Smooth muscle cell (in vitro differentiated cells): Measurements from ENCODE around the gene BLMH. TPM values are rescaled to one million over a fixed set of nuclear protein-coding genes. Genes with fewer than 3 reads are reported as not detected.

Experiments used
- DNase-seq: peaks from one replicate; lab custom pipeline; 2025; ENCODE audit not compliant: unreplicated experiment; lab: John Stamatoyannopoulos, UW
- H2AFZ ChIP-seq: fragments of 200-600 bp; sonication (generic); 2 replicates; pipeline ENCODE4 v1.6.0; 2016; ENCODE audit warnings: antibody characterized with exemption, low read depth, mild to moderate bottlenecking
- H3F3A ChIP-seq: fragments of 200-600 bp; sonication (generic); 2 replicates; pipeline ENCODE4 v1.6.0; 2017; ENCODE audit warnings: antibody characterized with exemption, low read depth
- H3K27ac ChIP-seq: fragments of 200-600 bp; sonication (generic); 2 replicates; pipeline ENCODE4 v1.5.1; 2016; ENCODE audit warnings: low read depth, mild to moderate bottlenecking
- H3K27me3 ChIP-seq: fragments of 200-600 bp; sonication (generic); 2 replicates; pipeline ENCODE4 v1.6.1; 2016; ENCODE audit warnings: low read depth, mild to moderate bottlenecking
- H3K36me3 ChIP-seq: fragments of 200-600 bp; sonication (generic); 2 replicates; pipeline ENCODE4 v1.5.1; 2016; ENCODE audit warnings: low read depth
- H3K4me1 ChIP-seq: fragments of 200-600 bp; sonication (generic); 2 replicates; pipeline ENCODE4 v1.5.1; 2016; ENCODE audit warnings: low read depth
- H3K4me2 ChIP-seq: fragments of 200-600 bp; sonication (generic); 2 replicates; pipeline ENCODE4 v1.6.0; 2016; ENCODE audit warnings: mild to moderate bottlenecking
- H3K4me3 ChIP-seq: fragments of 200-600 bp; sonication (generic); 2 replicates; pipeline ENCODE4 v1.5.1; 2016; ENCODE audit warnings: mild to moderate bottlenecking
- H3K79me2 ChIP-seq: fragments of 200-600 bp; sonication (generic); 2 replicates; pipeline ENCODE4 v1.6.0; 2016; ENCODE audit warnings: low read depth, mild to moderate bottlenecking
- H3K9ac ChIP-seq: fragments of 200-600 bp; sonication (generic); 2 replicates; pipeline ENCODE4 v1.6.0; 2016; ENCODE audit warnings: low read depth
- H3K9me3 ChIP-seq: fragments of 200-600 bp; sonication (generic); replicated peaks from 2 replicates; pipeline ENCODE4 v1.5.1; 2016; ENCODE audit warnings: low read depth
- H4K20me1 ChIP-seq: fragments of 200-600 bp; sonication (generic); 2 replicates; pipeline ENCODE4 v1.6.0; 2016; ENCODE audit warnings: low read depth
- WGBS: methylation state at CpG from one replicate; pipeline ENCODE4 v1.1.7; 2016; ENCODE audit warnings: low lambda C conversion rate; 5-methylcytosine and 5-hydroxymethylcytosine counted together
- polyA plus RNA-seq: library from polyadenylated mRNA; unstranded; fragments of >200 nt; fragmentation: Nextera tagmentation; extraction: Ambion mirVana; gene quantifications from 2 replicates; pipeline ENCODE4 v1.2.1, GENCODE V29; 2016
- small RNA-seq: library from RNA; depleted of rRNA; stranded (forward); fragments of <200 nt; gene quantifications from one replicate; pipeline ENCODE3, GENCODE V24; 2014
- total RNA-seq: library from RNA; depleted of rRNA; stranded (reverse); fragments of >200 nt; gene quantifications from 2 replicates; pipeline ENCODE4 v1.2.3, GENCODE V29; 2014
- TF ChIP-seq, protein P1 (sequence below): fragments of 200-600 bp; sonication (generic); IDR thresholded peaks from 2 replicates; pipeline ENCODE4 v1.5.1; 2017; ENCODE audit warnings: borderline replicate concordance, mild to moderate bottlenecking, antibody characterized with exemption; ENCODE audit not compliant: insufficient read depth, poor library complexity, severe bottlenecking

Gene BLMH
- total and polyA plus RNA-seq, 2 experiments from 2014 or later = 13.2 to 20.5 TPM

- Histone ChIP-seq H2AFZ (no peak overlapping the region), H4K20me1 (no peaks in the 10 kb centered on the region), H3K4me3 (no peak overlapping the region), H3K27me3 (no peaks in the 10 kb centered on the region), H3K4me2 (no peak overlapping the region), H3K9ac (no peak overlapping the region), H3K4me1 (no peaks in the 10 kb centered on the region), H3K79me2 (no peaks in the 10 kb centered on the region), H3K9me3 (no peaks in the 10 kb centered on the region), H3K27ac (no peak overlapping the region), H3F3A (no peaks in the 10 kb centered on the region), H3K36me3 (no peaks in the 10 kb centered on the region)
- TF ChIP-seq, protein P1, sequence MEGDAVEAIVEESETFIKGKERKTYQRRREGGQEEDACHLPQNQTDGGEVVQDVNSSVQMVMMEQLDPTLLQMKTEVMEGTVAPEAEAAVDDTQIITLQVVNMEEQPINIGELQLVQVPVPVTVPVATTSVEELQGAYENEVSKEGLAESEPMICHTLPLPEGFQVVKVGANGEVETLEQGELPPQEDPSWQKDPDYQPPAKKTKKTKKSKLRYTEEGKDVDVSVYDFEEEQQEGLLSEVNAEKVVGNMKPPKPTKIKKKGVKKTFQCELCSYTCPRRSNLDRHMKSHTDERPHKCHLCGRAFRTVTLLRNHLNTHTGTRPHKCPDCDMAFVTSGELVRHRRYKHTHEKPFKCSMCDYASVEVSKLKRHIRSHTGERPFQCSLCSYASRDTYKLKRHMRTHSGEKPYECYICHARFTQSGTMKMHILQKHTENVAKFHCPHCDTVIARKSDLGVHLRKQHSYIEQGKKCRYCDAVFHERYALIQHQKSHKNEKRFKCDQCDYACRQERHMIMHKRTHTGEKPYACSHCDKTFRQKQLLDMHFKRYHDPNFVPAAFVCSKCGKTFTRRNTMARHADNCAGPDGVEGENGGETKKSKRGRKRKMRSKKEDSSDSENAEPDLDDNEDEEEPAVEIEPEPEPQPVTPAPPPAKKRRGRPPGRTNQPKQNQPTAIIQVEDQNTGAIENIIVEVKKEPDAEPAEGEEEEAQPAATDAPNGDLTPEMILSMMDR = no peak
- no peak for DNase-seq
- 91% methylated on average over 5 of the region's 5 CpGs for WGBS
Observed at GRCh38 chr17:30199600-30199999, 92.1 kb downstream of the BLMH start.

Small RNAs within 50 kb of the gene (small RNA-seq; reads per million reads assigned to genes)
- 280 reads per million, percentile 99 among the genes with 10 or more reads in this experiment for gene RF00154
- not detected for gene RNU6-1267P

Other genes with a start within 250 kb of the BLMH start
- gene NSRP1, start 175.1 kb downstream of the BLMH start, total RNA-seq = 4.9 and 8.6 TPM in 2 replicates
- 31.4 and 36.6 TPM in 2 replicates for gene NSRP1, start 175.1 kb downstream of the BLMH start, polyA plus RNA-seq
- gene SLC6A4, start 56.2 kb downstream of the BLMH start, total RNA-seq = 0.49 and 0.76 TPM in 2 replicates
- 0.11 and 0.78 TPM in 2 replicates for gene SLC6A4, start 56.2 kb downstream of the BLMH start, polyA plus RNA-seq
- not detected in 2 replicates for gene TMIGD1, start 42.1 kb upstream of the BLMH start, total RNA-seq
- gene TMIGD1, start 42.1 kb upstream of the BLMH start, polyA plus RNA-seq = not detected in 2 replicates
- 51.5 and 68.5 TPM in 2 replicates for gene CPD, start 87.0 kb upstream of the BLMH start, total RNA-seq
- gene CPD, start 87.0 kb upstream of the BLMH start, polyA plus RNA-seq = 12.0 and 16.8 TPM in 2 replicates
- 57.0 and 81.0 TPM in 2 replicates for gene GOSR1, start 185.5 kb upstream of the BLMH start, total RNA-seq
- 48.3 and 71.3 TPM in 2 replicates for gene GOSR1, start 185.5 kb upstream of the BLMH start, polyA plus RNA-seq